CD4-positive, CD25-positive, alpha-beta regulatory T cell (primary cell): ENCODE data around the gene RPL31. TPM values are rescaled to one million over a fixed set of nuclear protein-coding genes. Genes with fewer than 3 reads are reported as not detected.

Experiments used
- ATAC-seq, 2 donors: fragments of 150-1000 bp; cut with Tn5 transposase; one replicate each; pipeline ENCODE4 v1.10.0; 2021; ENCODE audit warnings: low read depth in 2 of 2, moderate number of reproducible peaks in 2 of 2, moderate library complexity in 1 of 2
- DNase-seq, 3 donors: peaks; one replicate each; pipeline versions ENCODE4 v3.0.0 to v3.0.0-alpha.2; 2012 to 2022; ENCODE audit warnings: mixed read lengths in 1 of 3
- H3K27ac ChIP-seq: one replicate; pipeline ENCODE4 v1.7.0; 2013; ENCODE audit warnings: mild to moderate bottlenecking, low read length; ENCODE audit not compliant: insufficient read depth, poor library complexity, severe bottlenecking
- H3K27me3 ChIP-seq: one replicate; pipeline ENCODE4 v1.7.0; 2013; ENCODE audit warnings: low read length; ENCODE audit not compliant: control insufficient read depth, insufficient read depth
- H3K36me3 ChIP-seq: one replicate; pipeline ENCODE4 v1.7.0; 2013; ENCODE audit warnings: mild to moderate bottlenecking, low read length, moderate library complexity; ENCODE audit not compliant: control insufficient read depth, insufficient read depth
- H3K4me1 ChIP-seq: 2 replicates; pipeline ENCODE4 v1.7.0; 2013; ENCODE audit warnings: mild to moderate bottlenecking, low read length; ENCODE audit not compliant: insufficient read depth, control insufficient read depth, poor library complexity, severe bottlenecking
- H3K4me3 ChIP-seq: one replicate; pipeline ENCODE4 v1.7.0; 2013; ENCODE audit warnings: low read depth, mild to moderate bottlenecking, low read length, moderate library complexity
- H3K9me3 ChIP-seq, 2 experiments: 1 replicate in 1 of 2; 2 replicates in 1 of 2; pipeline ENCODE4 v1.7.0; 2013; ENCODE audit warnings: low read length in 2 of 2, mild to moderate bottlenecking in 1 of 2, moderate library complexity in 1 of 2; ENCODE audit not compliant: control insufficient read depth in 2 of 2
- H3K27ac Mint-ChIP-seq, 3 donors: one replicate each; pipeline ENCODE4 v1.8.0; 2020 to 2022; ENCODE audit warnings: mild to moderate bottlenecking in 3 of 3, mixed read lengths in 3 of 3, moderate library complexity in 2 of 3
- H3K27me3 Mint-ChIP-seq: one replicate; pipeline ENCODE4 v1.8.0; 2022; ENCODE audit warnings: mild to moderate bottlenecking, mixed read lengths
- H3K36me3 Mint-ChIP-seq: one replicate; pipeline ENCODE4 v1.8.0; 2020; ENCODE audit warnings: mixed read lengths
- H3K4me1 Mint-ChIP-seq, 4 donors: one replicate each; pipeline ENCODE4 v1.8.0; 2020 to 2022; ENCODE audit warnings: mixed read lengths in 4 of 4, mild to moderate bottlenecking in 1 of 4
- H3K4me3 Mint-ChIP-seq, 4 donors: one replicate each; pipeline ENCODE4 v1.8.0; 2020 to 2022; ENCODE audit warnings: mild to moderate bottlenecking in 4 of 4, mixed read lengths in 4 of 4, moderate library complexity in 3 of 4
- H3K9me3 Mint-ChIP-seq, 7 donors: one replicate each; pipeline ENCODE4 v1.8.0; 2020 to 2022; ENCODE audit warnings: mixed read lengths in 7 of 7, mild to moderate bottlenecking in 3 of 7, moderate library complexity in 2 of 7
- polyA plus RNA-seq, 4 donors: library from polyadenylated mRNA; unstranded; fragments of 300-500 nt; fragmentation: Illumina TruSeq; gene quantifications; one replicate each; pipeline ENCODE4 v1.2.3, GENCODE V29; 2021
- total RNA-seq: library from RNA; stranded (reverse); gene quantifications from one replicate; pipeline ENCODE4 v1.2.3, GENCODE V29; 2022

Gene RPL31
- total and polyA plus RNA-seq, 5 donors from 2014 or later: 1,403 to 6,850 (median 4,481) TPM

GRCh38 chr2:101036562-101036961, 34.5 kb downstream of the RPL31 start:
- Histone ChIP-seq H3K9me3 (no peaks in the 10 kb centered on the region), H3K27me3 (no peaks in the 10 kb centered on the region), H3K4me3 (no peak overlapping the region), H3K36me3 (no peaks in the 10 kb centered on the region), H3K27ac (no peak overlapping the region), H3K4me1 (no peaks in the 10 kb centered on the region)
- Mint-ChIP-seq H3K9me3 (no peaks in the 10 kb centered on the region), H3K4me3 (no peak overlapping the region), H3K27ac (no peak overlapping the region), H3K4me1 (no peaks in the 10 kb centered on the region), H3K27me3 (no peaks in the 10 kb centered on the region), H3K36me3 (no peaks in the 10 kb centered on the region)
- no peak for ATAC-seq
- peak in 1 of 3 donors; percentile 17 for DNase-seq

- Histone ChIP-seq H3K4me3 (no peak overlapping the region), H3K27me3 (no peaks in the 10 kb centered on the region), H3K4me1 (no peaks in the 10 kb centered on the region), H3K27ac (no peak overlapping the region), H3K9me3 (no peaks in the 10 kb centered on the region), H3K36me3 (no peaks in the 10 kb centered on the region)
- Mint-ChIP-seq H3K27ac (no peak overlapping the region), H3K4me3 (no peak overlapping the region), H3K27me3 (no peaks in the 10 kb centered on the region), H3K9me3 (no peaks in the 10 kb centered on the region), H3K4me1 (no peaks in the 10 kb centered on the region), H3K36me3 (no peaks in the 10 kb centered on the region)
- DNase-seq: no peak
- ATAC-seq: no peak
Observed at GRCh38 chr2:101037161-101037755, 35.2 kb downstream of the RPL31 start.

- Histone ChIP-seq H3K36me3 (no peaks in the 10 kb centered on the region), H3K4me3 (no peak overlapping the region), H3K27me3 (no peaks in the 10 kb centered on the region), H3K9me3 (no peaks in the 10 kb centered on the region), H3K27ac (no peak overlapping the region), H3K4me1 (no peaks in the 10 kb centered on the region)
- Mint-ChIP-seq H3K36me3 (no peaks in the 10 kb centered on the region), H3K9me3 (no peaks in the 10 kb centered on the region), H3K27ac (no peak overlapping the region), H3K4me1 (no peaks in the 10 kb centered on the region), H3K4me3 (no peak overlapping the region), H3K27me3 (no peaks in the 10 kb centered on the region)
- no peak for ATAC-seq
- DNase-seq: peak in 1 of 3 donors; percentile 13
Observed at GRCh38 chr2:101038455-101039255, 36.6 kb downstream of the RPL31 start.

DNA sequence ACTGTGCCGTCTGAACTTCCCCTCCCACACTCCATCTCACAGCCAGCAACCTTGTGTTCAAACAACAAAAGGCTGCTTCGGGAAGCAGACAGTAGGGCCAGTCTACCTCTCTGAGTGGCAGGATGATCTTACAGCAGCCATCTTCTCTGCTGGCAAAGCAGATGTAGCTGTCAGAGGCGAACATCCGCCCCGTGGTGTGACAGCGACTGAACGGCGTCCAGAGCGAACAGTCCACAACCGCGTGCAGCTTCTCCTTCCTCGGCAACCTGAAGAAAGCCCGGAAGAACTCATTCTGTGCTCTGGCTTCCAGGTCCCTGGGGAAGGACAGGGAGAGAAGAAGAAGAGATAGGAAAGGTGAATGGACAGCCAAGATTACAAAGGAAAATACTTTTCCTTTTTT, 38.0 kb downstream of the RPL31 start:
- Mint-ChIP-seq H3K4me3 (no peak overlapping the region), H3K27me3 (no peaks in the 10 kb centered on the region), H3K9me3 (no peaks in the 10 kb centered on the region), H3K27ac (no peak overlapping the region), H3K36me3 (no peaks in the 10 kb centered on the region), H3K4me1 (no peaks in the 10 kb centered on the region)
- Histone ChIP-seq H3K27me3 (no peaks in the 10 kb centered on the region), H3K36me3 (no peaks in the 10 kb centered on the region), H3K4me3 (no peak overlapping the region), H3K27ac (no peak overlapping the region), H3K4me1 (no peaks in the 10 kb centered on the region), H3K9me3 (no peaks in the 10 kb centered on the region)
- DNase-seq (no peak), ATAC-seq (no peak)

DNA sequence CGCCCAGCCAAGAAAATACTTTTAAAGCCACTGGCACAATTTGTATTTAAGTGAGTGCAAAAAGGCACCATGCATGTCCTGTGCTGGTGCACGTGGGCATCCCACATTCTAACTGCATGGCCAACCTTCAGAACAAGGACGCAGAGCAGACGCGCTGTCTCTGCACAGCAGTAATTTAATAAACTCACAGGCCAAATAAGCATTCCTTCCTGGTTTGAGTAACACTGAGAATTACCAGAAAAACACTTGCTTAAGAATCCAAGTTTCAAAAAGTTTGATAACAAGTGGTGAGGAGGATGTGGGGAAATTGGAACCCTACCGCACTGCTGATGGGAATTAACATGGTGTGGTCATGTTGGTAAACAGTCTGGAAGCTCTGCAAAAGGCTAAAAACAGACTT, 38.7 kb downstream of the RPL31 start:
- Histone ChIP-seq H3K9me3 (no peaks in the 10 kb centered on the region), H3K4me1 (no peaks in the 10 kb centered on the region), H3K36me3 (no peaks in the 10 kb centered on the region), H3K27me3 (no peaks in the 10 kb centered on the region), H3K27ac (no peak overlapping the region), H3K4me3 (no peak overlapping the region)
- no peaks in the 10 kb centered on the region for H3K27me3 Mint-ChIP-seq
- ATAC-seq (no peak), DNase-seq (no peak)
- H3K36me3 Mint-ChIP-seq: no peaks in the 10 kb centered on the region
- H3K9me3 Mint-ChIP-seq: no peaks in the 10 kb centered on the region
- no peak overlapping the region for H3K27ac Mint-ChIP-seq
- no peak overlapping the region for H3K4me3 Mint-ChIP-seq
- H3K4me1 Mint-ChIP-seq: no peaks in the 10 kb centered on the region

DNA sequence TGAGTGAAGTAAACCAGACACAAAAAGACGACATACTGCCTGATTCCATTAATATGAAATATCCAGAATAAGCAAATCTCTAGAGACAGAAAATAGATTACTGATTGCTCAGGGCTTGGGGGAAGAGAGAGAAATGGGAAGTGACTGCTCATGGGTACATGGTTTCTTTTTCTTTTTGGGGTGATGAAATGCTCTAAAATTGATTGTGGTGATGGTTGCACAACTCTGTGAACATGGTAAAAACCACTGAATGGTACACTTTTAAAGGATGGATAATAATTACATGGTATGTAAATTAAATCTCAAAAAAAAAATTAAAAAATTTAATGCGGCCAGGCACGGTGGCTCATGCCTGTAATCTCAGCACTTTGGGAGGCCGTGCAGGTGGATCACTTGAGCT, 39.3 kb downstream of the RPL31 start:
- Histone ChIP-seq H3K4me1 (no peaks in the 10 kb centered on the region), H3K27ac (no peak overlapping the region), H3K4me3 (no peak overlapping the region), H3K36me3 (no peaks in the 10 kb centered on the region), H3K27me3 (no peaks in the 10 kb centered on the region), H3K9me3 (no peaks in the 10 kb centered on the region)
- Mint-ChIP-seq H3K27me3 (no peaks in the 10 kb centered on the region), H3K4me1 (no peaks in the 10 kb centered on the region), H3K9me3 (no peaks in the 10 kb centered on the region), H3K36me3 (no peaks in the 10 kb centered on the region), H3K27ac (no peak overlapping the region), H3K4me3 (no peak overlapping the region)
- DNase-seq (no peak), ATAC-seq (no peak)

GRCh38 chr2:101045330-101045729, 43.2 kb downstream of the RPL31 start:
- H3K4me3 Mint-ChIP-seq: no peak overlapping the region
- no peak for ATAC-seq
- no peaks in the 10 kb centered on the region for H3K27me3 ChIP-seq
- H3K36me3 Mint-ChIP-seq: peaks cover 4% of the 10 kb centered on the region
- no peaks in the 10 kb centered on the region for H3K4me1 ChIP-seq
- H3K9me3 Mint-ChIP-seq: no peaks in the 10 kb centered on the region
- DNase-seq: no peak
- H3K27ac ChIP-seq: no peak overlapping the region
- no peaks in the 10 kb centered on the region for H3K36me3 ChIP-seq
- H3K9me3 ChIP-seq: no peaks in the 10 kb centered on the region
- no peak overlapping the region for H3K27ac Mint-ChIP-seq
- H3K4me3 ChIP-seq: no peak overlapping the region
- no peaks in the 10 kb centered on the region for H3K4me1 Mint-ChIP-seq
- H3K27me3 Mint-ChIP-seq: no peaks in the 10 kb centered on the region
